HEK293 (cell line): Measurements from ENCODE around the gene RRP15.

Source experiments
- CTCF ChIA-PET: fragments of 350-600 bp; formaldehyde crosslinking; extraction: SDS; loops from one replicate; lab custom pipeline; 2021; ENCODE audit warnings: antibody characterized with exemption; lab: Yijun Ruan, JAX
- POLR2A ChIA-PET: fragments of 300-600 bp; formaldehyde crosslinking; extraction: SDS; loops from one replicate; lab custom pipeline; 2020; ENCODE audit warnings: antibody characterized with exemption, inconsistent platforms; lab: Yijun Ruan, JAX
- H3K27ac ChIP-seq: fragments of 200-500 bp; sonication (Bioruptor generic); 2 replicates; pipeline ENCODE4 v1.5.1; 2014; ENCODE audit warnings: low read depth, low read length, control low read depth, inconsistent platforms; ENCODE audit errors: extremely low read depth
- H3K36me3 ChIP-seq, 2 experiments: fragments of 200-500 bp in 1 of 2; sonication (Bioruptor generic) in 1 of 2; 1 replicate in 1 of 2; 2 replicates in 1 of 2; pipeline ENCODE4 v1.5.1; 2014 to 2017; ENCODE audit warnings: inconsistent platforms in 2 of 2, low read length in 2 of 2; ENCODE audit not compliant: control insufficient read depth in 2 of 2, insufficient read depth in 1 of 2
- H3K4me1 ChIP-seq: fragments of 200-500 bp; sonication (Bioruptor generic); 2 replicates; pipeline ENCODE4 v1.5.1; 2014; ENCODE audit warnings: mild to moderate bottlenecking, low read length, inconsistent platforms; ENCODE audit not compliant: control insufficient read depth, insufficient read depth
- H3K4me3 ChIP-seq: 2 replicates; pipeline ENCODE4 v1.5.1; 2011; ENCODE audit warnings: low read depth, mild to moderate bottlenecking, control low read depth, low read length, moderate library complexity
- H3K9me3 ChIP-seq: fragments of 200-500 bp; sonication (Bioruptor generic); 2 replicates; pipeline ENCODE4 v1.5.1; 2014; ENCODE audit warnings: low read depth, low read length, inconsistent platforms; ENCODE audit not compliant: control insufficient read depth, insufficient read depth
- PRDM1 ChIP-seq: fragments of 450-650 bp; formaldehyde crosslinking; IDR thresholded peaks from 2 replicates; pipeline ENCODE4; 2016; ENCODE audit warnings: missing biosample characterization, missing genetic modification characterization
- SP2 ChIP-seq: fragments of 450-650 bp; formaldehyde crosslinking; IDR thresholded peaks from 2 replicates; pipeline ENCODE4 v1.5.1; 2016; ENCODE audit warnings: missing biosample characterization, missing genetic modification characterization
- TCF7L2 ChIP-seq: IDR thresholded peaks from 2 replicates; pipeline ENCODE4 v1.6.1; 2011; ENCODE audit warnings: low read depth, mild to moderate bottlenecking, inconsistent platforms, low read length, moderate library complexity, borderline replicate concordance
- TSHZ1 ChIP-seq: fragments of 450-650 bp; formaldehyde crosslinking; IDR thresholded peaks from 2 replicates; pipeline ENCODE4 v1.5.1; 2016; ENCODE audit warnings: missing biosample characterization, missing genetic modification characterization, borderline replicate concordance
- ZFP37 ChIP-seq: fragments of 450-650 bp; formaldehyde crosslinking; IDR thresholded peaks from 2 replicates; pipeline ENCODE4 v1.5.1; 2016; ENCODE audit warnings: missing biosample characterization, missing genetic modification characterization
- ZFP41 ChIP-seq: fragments of 450-650 bp; formaldehyde crosslinking; IDR thresholded peaks from 2 replicates; pipeline ENCODE4 v1.5.1; 2016; ENCODE audit warnings: missing biosample characterization, missing genetic modification characterization, borderline replicate concordance
- ZNF146 ChIP-seq: fragments of 450-650 bp; formaldehyde crosslinking; IDR thresholded peaks from 2 replicates; pipeline ENCODE4 v1.5.1; 2016; ENCODE audit warnings: missing biosample characterization, missing genetic modification characterization
- ZNF24 ChIP-seq: fragments of 450-650 bp; formaldehyde crosslinking; IDR thresholded peaks from 2 replicates; pipeline ENCODE4 v1.5.1; 2016; ENCODE audit warnings: missing biosample characterization, missing genetic modification characterization
- ZNF248 ChIP-seq: fragments of 450-650 bp; formaldehyde crosslinking; IDR thresholded peaks from 2 replicates; pipeline ENCODE4 v1.5.1; 2017; ENCODE audit warnings: missing biosample characterization, missing genetic modification characterization
- ZNF335 ChIP-seq: fragments of 450-650 bp; formaldehyde crosslinking; conservative IDR thresholded peaks from 2 replicates; pipeline ENCODE4 v1.5.1; 2016; ENCODE audit warnings: missing biosample characterization, missing genetic modification characterization
- ZNF423 ChIP-seq: fragments of 450-650 bp; formaldehyde crosslinking; IDR thresholded peaks from 2 replicates; pipeline ENCODE4 v1.5.1; 2016; ENCODE audit warnings: missing biosample characterization, missing genetic modification characterization
- ZNF426 ChIP-seq: fragments of 450-650 bp; formaldehyde crosslinking; IDR thresholded peaks from 2 replicates; pipeline ENCODE4 v1.5.1; 2017; ENCODE audit warnings: missing biosample characterization, missing genetic modification characterization, mild to moderate bottlenecking, inconsistent platforms, moderate library complexity
- ZNF449 ChIP-seq: fragments of 450-650 bp; formaldehyde crosslinking; IDR thresholded peaks from 2 replicates; pipeline ENCODE4 v1.5.1; 2017; ENCODE audit warnings: missing biosample characterization, mild to moderate bottlenecking, missing genetic modification characterization, moderate library complexity
- ZNF518A ChIP-seq: fragments of 450-650 bp; formaldehyde crosslinking; conservative IDR thresholded peaks from 2 replicates; pipeline ENCODE4 v1.5.1; 2016; ENCODE audit warnings: low read depth, missing biosample characterization, missing genetic modification characterization
- ZNF521 ChIP-seq: fragments of 450-650 bp; formaldehyde crosslinking; IDR thresholded peaks from 2 replicates; pipeline ENCODE4 v1.5.1; 2017; ENCODE audit warnings: missing biosample characterization, mild to moderate bottlenecking, missing genetic modification characterization
- ZNF544 ChIP-seq: fragments of 450-650 bp; formaldehyde crosslinking; IDR thresholded peaks from 2 replicates; pipeline ENCODE4 v1.5.0; 2017; ENCODE audit warnings: missing biosample characterization, missing genetic modification characterization
- ZNF624 ChIP-seq: fragments of 450-650 bp; formaldehyde crosslinking; IDR thresholded peaks from 2 replicates; pipeline ENCODE4 v1.5.1; 2017; ENCODE audit warnings: missing biosample characterization, missing genetic modification characterization
- ZNF645 ChIP-seq: fragments of 450-650 bp; formaldehyde crosslinking; IDR thresholded peaks from 2 replicates; pipeline ENCODE4; 2016; ENCODE audit warnings: missing biosample characterization, missing genetic modification characterization
- ZNF658 ChIP-seq: fragments of 450-650 bp; formaldehyde crosslinking; IDR thresholded peaks from 2 replicates; pipeline ENCODE4; 2016; ENCODE audit warnings: missing biosample characterization, missing genetic modification characterization
- ZNF791 ChIP-seq: fragments of 450-650 bp; formaldehyde crosslinking; IDR thresholded peaks from 2 replicates; pipeline ENCODE4 v1.5.1; 2016; ENCODE audit warnings: missing biosample characterization, missing genetic modification characterization
- ZNF837 ChIP-seq: fragments of 450-650 bp; formaldehyde crosslinking; IDR thresholded peaks from 2 replicates; pipeline ENCODE4 v1.5.1; 2016; ENCODE audit warnings: missing biosample characterization, missing genetic modification characterization

The RRP15 gene

GRCh38 chr1:218342091-218342490 lies 57.0 kb downstream of the RRP15 start (continued):
- TF ChIP-seq ZNF449 (tag by site-specific recombination): no peak
- TF ChIP-seq ZNF658 (tag by site-specific recombination): no peak
- no peak for TF ChIP-seq ZNF791 (tag by site-specific recombination)
- TF ChIP-seq ZNF544 (tag by site-specific recombination): no peak
- TF ChIP-seq ZNF837 (tag by site-specific recombination): no peak
- no peak for TF ChIP-seq ZNF426 (tag by site-specific recombination)
- no peak for TF ChIP-seq SP2 (tag by site-specific recombination)
- no peak for TF ChIP-seq ZNF24 (tag by site-specific recombination)

- peak within 1 kb of the TSS; percentile 64 for H3K4me3 ChIP-seq
- POLR2A ChIA-PET: interaction anchor here (0.8 to 2.0 kb wide), 13 partner anchors 9 to 367 kb away, joined by 3 to 11 read pairs (median 4); no protein-coding TSS in a partner anchor
- H3K4me1 ChIP-seq: peaks cover 3% of the 10 kb centered on the region
- no peaks in the 10 kb centered on the region for H3K9me3 ChIP-seq
- CTCF ChIA-PET: interaction anchor here (0.6 to 1.6 kb wide), 6 partner anchors 16 to 1222 kb away, joined by 3 to 7 read pairs (median 4); no protein-coding TSS in a partner anchor
- peak within 1 kb of the TSS; percentile 59; the same call in 1 of the 2 replicates for H3K27ac ChIP-seq
- H3K36me3 ChIP-seq: no peaks in the 10 kb centered on the region
- TF ChIP-seq TSHZ1 (tag by site-specific recombination) (peak; percentile 55; the same call in 1 of the 2 replicates), ZNF426 (tag by site-specific recombination) (no peak), SP2 (tag by site-specific recombination) (no peak), TCF7L2 (no peak), ZFP37 (tag by site-specific recombination) (peak; percentile 19; the same call in 1 of the 2 replicates), ZNF518A (tag by site-specific recombination) (no peak), ZNF521 (tag by site-specific recombination) (no peak), ZNF146 (no peak), ZNF624 (tag by site-specific recombination) (no peak), ZNF248 (tag by site-specific recombination) (no peak), PRDM1 (tag by site-specific recombination) (peak; percentile 98), ZNF449 (tag by site-specific recombination) (no peak), ZNF837 (tag by site-specific recombination) (no peak), ZNF645 (tag by site-specific recombination) (no peak), ZNF423 (tag by site-specific recombination) (no peak), ZNF335 (tag by site-specific recombination) (peak; percentile 78), ZFP41 (no peak)
These were observed 60.0 kb downstream of the RRP15 start, which contains the start of gene TGFB2 for GRCh38 chr1:218344814-218345672. Gene TGFB2 (plus strand): TSS chr1:218345336. CDS start chr1:218346702, 1,366 bp downstream.
